Measurements from ENCODE around the gene LRG1. TPM values are rescaled to one million over a fixed set of nuclear protein-coding genes. Genes with fewer than 3 reads are reported as not detected.

The LRG1 gene
- total and polyA plus RNA-seq, 2 donors = 0.52 to 2.1 TPM

DNA sequence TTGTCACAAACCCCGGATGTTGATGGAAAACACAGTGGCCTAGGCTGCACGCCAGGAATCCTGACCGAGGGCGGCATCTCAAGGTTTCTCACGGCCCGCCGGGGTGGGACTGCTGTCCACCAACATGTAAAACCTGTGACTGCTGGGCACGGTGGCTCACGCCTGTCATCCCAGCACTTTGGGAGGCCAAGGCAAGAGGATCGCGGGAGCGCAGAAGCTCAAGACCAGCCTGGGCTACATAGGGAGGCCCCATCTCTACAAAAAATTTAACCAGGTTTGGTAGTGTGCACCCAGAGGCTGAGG, 32.7 kb downstream of the LRG1 start:
- H3K36me3 ChIP-seq (ENCODE audit: control insufficient read depth in 2 of 2, insufficient read depth in 2 of 2, low read length in 1 of 2) = peaks cover 13 to 30% of the 10 kb centered on the region in 2 donors
- WGBS = 98% methylated on average over 12 of the region's 12 CpGs
- no peaks in the 10 kb centered on the region for H3K27me3 ChIP-seq (ENCODE audit: control insufficient read depth in 2 of 2, insufficient read depth in 1 of 2, low read length in 1 of 2)
- H3K4me1 ChIP-seq (ENCODE audit: control insufficient read depth in 2 of 2, insufficient read depth in 2 of 2, low read length in 2 of 2) = no peaks in the 10 kb centered on the region
- H3K27ac ChIP-seq (ENCODE audit: low read depth in 1 of 2, low read length in 1 of 2) = no peak overlapping the region
- no peaks in the 10 kb centered on the region for H3K9me3 ChIP-seq (ENCODE audit: control insufficient read depth in 2 of 2, insufficient read depth in 1 of 2, low read length in 1 of 2)
- no peak overlapping the region for H3K4me3 ChIP-seq (ENCODE audit: low read length in 2 of 2)
- DNase-seq (ENCODE audit: low read depth in 6 of 9, low spot score in 9 of 9) = no peak

DNA sequence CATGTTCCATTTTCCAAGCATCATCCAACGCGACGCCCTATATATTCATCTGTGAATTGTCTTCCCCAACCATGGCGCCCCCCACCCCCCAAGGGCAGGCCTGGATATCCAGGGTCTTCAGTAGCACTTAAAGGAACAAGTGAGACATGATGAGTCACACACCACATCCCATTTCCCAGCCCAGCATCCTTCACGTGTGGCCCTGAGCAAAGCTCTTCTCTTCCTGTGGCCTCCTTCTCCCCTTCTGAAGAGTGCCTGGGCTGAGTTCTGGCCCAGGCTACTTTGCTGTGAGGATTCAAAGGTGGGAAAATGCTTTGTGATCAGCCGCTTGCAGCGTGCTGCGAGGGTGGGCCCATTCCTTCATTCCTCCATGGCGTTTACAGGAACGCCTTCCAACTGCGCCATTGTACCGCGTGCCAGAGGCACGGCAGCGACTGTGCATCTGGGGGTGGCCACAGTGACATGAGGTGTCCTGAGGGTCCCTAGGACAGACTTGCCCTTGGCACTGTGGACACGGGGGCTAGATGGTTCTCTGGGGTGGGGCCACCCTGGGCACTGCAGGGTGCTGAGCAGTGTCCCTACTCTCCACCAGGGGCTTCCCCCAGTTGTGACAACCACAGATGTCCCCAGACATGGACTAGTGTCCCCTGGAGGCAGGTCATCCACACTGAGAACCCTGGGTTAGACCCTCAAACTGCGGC, 33.2 kb downstream of the LRG1 start:
- no peak for DNase-seq (ENCODE audit: low read depth in 6 of 9, low spot score in 9 of 9)
- Histone ChIP-seq H3K27ac (ENCODE audit: low read depth in 1 of 2, low read length in 1 of 2) (no peak overlapping the region), H3K4me1 (ENCODE audit: control insufficient read depth in 2 of 2, insufficient read depth in 2 of 2, low read length in 2 of 2) (no peaks in the 10 kb centered on the region), H3K9me3 (ENCODE audit: control insufficient read depth in 2 of 2, insufficient read depth in 1 of 2, low read length in 1 of 2) (no peaks in the 10 kb centered on the region), H3K4me3 (ENCODE audit: low read length in 2 of 2) (no peak overlapping the region), H3K36me3 (ENCODE audit: control insufficient read depth in 2 of 2, insufficient read depth in 2 of 2, low read length in 1 of 2) (peaks cover 13 to 36% of the 10 kb centered on the region in 2 donors), H3K27me3 (ENCODE audit: control insufficient read depth in 2 of 2, insufficient read depth in 1 of 2, low read length in 1 of 2) (no peaks in the 10 kb centered on the region)
- 96% methylated on average over 17 of the region's 17 CpGs for WGBS

DNA sequence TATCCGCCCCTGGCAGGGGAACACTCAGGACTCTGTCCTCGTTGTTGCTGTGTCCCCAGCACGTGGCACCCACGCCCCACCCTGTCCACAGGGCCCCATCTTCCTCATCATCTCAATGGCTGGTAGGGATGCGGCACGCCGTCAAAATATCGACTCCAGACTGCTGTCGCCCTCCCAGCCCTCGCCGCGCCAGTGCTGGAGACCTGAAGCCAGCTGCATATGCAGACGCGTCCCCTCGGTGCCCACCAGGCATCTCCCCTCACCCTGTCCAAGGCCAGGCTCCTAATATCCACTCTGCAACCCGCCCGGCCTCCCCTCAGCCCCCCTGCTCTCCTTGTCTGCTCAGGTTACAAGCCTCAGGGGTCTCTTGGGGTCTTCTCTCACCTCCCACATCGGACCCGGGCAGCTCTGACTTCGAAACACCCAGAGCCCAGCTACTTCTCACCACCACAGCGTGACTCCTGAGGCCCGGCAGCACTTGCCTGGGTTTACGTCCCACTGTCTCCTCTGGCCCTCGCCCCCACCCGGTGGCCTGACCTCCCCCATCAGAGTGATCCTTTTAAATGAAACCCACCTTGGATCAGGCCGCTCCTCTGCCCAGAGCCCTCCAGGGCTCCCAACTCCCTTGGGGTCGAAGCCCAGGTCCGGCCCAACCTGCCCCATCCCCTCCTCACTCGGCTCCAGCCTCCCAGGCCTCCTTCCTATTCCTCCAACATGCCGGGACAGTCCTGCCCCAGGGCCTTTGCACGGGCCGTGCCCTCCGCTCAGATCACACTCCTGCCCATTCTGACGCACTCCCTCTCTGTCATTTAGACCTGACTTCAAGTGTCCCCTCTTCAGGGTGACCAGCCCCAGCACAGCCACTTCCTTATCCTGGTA, 34.0 kb downstream of the LRG1 start:
- peaks cover 20 to 43% of the 10 kb centered on the region in 2 donors for H3K36me3 ChIP-seq (ENCODE audit: control insufficient read depth in 2 of 2, insufficient read depth in 2 of 2, low read length in 1 of 2)
- 97% methylated on average over 34 of the region's 34 CpGs for WGBS

DNA sequence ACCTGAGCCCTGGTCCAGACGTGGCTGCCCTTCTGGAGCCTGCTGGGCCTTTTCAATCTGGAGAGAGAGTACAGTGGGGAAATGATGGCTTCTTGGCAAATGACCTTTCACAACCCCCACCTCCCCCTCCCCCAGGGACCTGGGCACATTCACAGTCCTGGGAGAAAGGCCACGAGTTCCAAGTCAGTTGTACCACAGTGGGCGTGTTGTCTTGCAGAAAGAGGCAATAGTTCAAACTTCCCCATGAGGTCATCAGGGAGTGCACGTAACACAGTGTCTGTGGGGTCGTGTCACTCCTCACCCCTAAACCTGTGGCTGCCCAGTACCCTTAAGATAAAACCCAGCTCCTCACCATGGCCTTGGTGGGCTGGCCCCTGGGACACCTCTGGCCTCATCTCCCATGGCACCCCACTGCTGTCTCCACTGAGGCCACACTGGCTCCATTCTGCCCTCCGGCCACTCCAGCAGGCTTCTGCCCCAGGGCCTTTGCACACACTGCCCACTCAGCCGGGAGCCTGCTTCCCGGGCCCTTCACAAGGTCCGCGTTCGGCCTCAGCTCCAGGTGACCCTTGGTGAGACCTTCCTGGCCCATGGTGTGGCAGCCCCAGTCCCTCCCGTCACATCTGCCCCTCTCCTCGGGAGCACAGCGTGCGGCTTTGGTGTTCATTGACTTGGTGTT, 34.8 kb downstream of the LRG1 start:
- no peaks in the 10 kb centered on the region for H3K4me1 ChIP-seq (ENCODE audit: control insufficient read depth in 2 of 2, insufficient read depth in 2 of 2, low read length in 2 of 2)
- 97% methylated on average over 15 of the region's 15 CpGs for WGBS
- H3K36me3 ChIP-seq (ENCODE audit: control insufficient read depth in 2 of 2, insufficient read depth in 2 of 2, low read length in 1 of 2) = peaks cover 23 to 47% of the 10 kb centered on the region in 2 donors
- DNase-seq (ENCODE audit: low read depth in 6 of 9, low spot score in 9 of 9) = no peak
- H3K27ac ChIP-seq (ENCODE audit: low read depth in 1 of 2, low read length in 1 of 2) = no peak overlapping the region
- no peaks in the 10 kb centered on the region for H3K9me3 ChIP-seq (ENCODE audit: control insufficient read depth in 2 of 2, insufficient read depth in 1 of 2, low read length in 1 of 2)
- no peak overlapping the region for H3K4me3 ChIP-seq (ENCODE audit: low read length in 2 of 2)
- no peaks in the 10 kb centered on the region for H3K27me3 ChIP-seq (ENCODE audit: control insufficient read depth in 2 of 2, insufficient read depth in 1 of 2, low read length in 1 of 2)

More for the DNA sequence above, 34.0 kb downstream of the LRG1 start:
- H3K9me3 ChIP-seq (ENCODE audit: control insufficient read depth in 2 of 2, insufficient read depth in 1 of 2, low read length in 1 of 2) = no peaks in the 10 kb centered on the region
- no peak overlapping the region for H3K27ac ChIP-seq (ENCODE audit: low read depth in 1 of 2, low read length in 1 of 2)
- DNase-seq (ENCODE audit: low read depth in 6 of 9, low spot score in 9 of 9) = no peak
- no peak overlapping the region for H3K4me3 ChIP-seq (ENCODE audit: low read length in 2 of 2)
- H3K4me1 ChIP-seq (ENCODE audit: control insufficient read depth in 2 of 2, insufficient read depth in 2 of 2, low read length in 2 of 2) = no peaks in the 10 kb centered on the region
- no peaks in the 10 kb centered on the region for H3K27me3 ChIP-seq (ENCODE audit: control insufficient read depth in 2 of 2, insufficient read depth in 1 of 2, low read length in 1 of 2)

DNA sequence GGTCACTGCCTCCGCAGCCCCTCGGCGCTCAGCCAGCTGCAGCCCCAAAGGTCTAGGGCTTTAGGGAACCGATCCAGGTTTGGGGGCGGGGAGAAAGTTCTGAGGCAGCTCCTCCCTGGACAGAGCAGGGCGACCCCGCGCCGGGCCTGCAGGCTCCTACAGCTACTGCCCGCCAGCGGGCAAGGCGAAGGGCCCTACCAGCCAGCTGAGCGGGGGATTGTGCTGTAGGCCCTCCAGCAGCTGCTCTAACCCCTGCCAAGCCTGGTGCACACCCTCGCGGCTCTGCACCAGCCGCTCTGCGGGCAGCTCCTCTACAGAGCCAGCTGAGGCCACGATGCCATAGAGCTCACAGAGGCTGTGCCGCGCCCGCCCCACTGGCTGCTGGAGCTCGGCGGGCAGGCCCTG, 35.5 kb downstream of the LRG1 start:
- Histone ChIP-seq H3K9me3 (ENCODE audit: control insufficient read depth in 2 of 2, insufficient read depth in 1 of 2, low read length in 1 of 2) (no peaks in the 10 kb centered on the region), H3K4me1 (ENCODE audit: control insufficient read depth in 2 of 2, insufficient read depth in 2 of 2, low read length in 2 of 2) (no peaks in the 10 kb centered on the region), H3K4me3 (ENCODE audit: low read length in 2 of 2) (no peak overlapping the region), H3K27ac (ENCODE audit: low read depth in 1 of 2, low read length in 1 of 2) (no peak overlapping the region), H3K27me3 (ENCODE audit: control insufficient read depth in 2 of 2, insufficient read depth in 1 of 2, low read length in 1 of 2) (no peaks in the 10 kb centered on the region), H3K36me3 (ENCODE audit: control insufficient read depth in 2 of 2, insufficient read depth in 2 of 2, low read length in 1 of 2) (peaks cover 30 to 54% of the 10 kb centered on the region in 2 donors)
- no peak for DNase-seq (ENCODE audit: low read depth in 6 of 9, low spot score in 9 of 9)
- 96% methylated on average over 23 of the region's 23 CpGs for WGBS

DNA sequence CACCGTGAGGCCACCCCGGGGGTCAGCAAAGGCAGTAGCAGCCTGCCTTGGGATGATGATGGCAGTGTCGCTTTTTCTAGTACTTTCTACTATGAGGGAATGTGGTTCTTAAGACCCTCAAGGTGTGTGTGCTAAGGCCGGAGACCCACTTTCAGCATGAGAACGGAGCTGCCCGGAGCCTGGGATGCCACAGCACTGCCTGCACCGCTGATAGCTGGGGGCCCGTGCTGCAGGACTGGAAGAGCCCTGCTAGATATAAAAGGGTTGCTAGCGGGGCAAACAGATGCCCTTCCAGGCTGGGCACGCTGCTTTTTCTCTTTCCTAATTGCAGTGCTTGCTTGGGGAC, 36.0 kb downstream of the LRG1 start:
- Histone ChIP-seq H3K9me3 (ENCODE audit: control insufficient read depth in 2 of 2, insufficient read depth in 1 of 2, low read length in 1 of 2) (no peaks in the 10 kb centered on the region), H3K4me3 (ENCODE audit: low read length in 2 of 2) (no peak overlapping the region), H3K36me3 (ENCODE audit: control insufficient read depth in 2 of 2, insufficient read depth in 2 of 2, low read length in 1 of 2) (peaks cover 31 to 56% of the 10 kb centered on the region in 2 donors), H3K4me1 (ENCODE audit: control insufficient read depth in 2 of 2, insufficient read depth in 2 of 2, low read length in 2 of 2) (no peaks in the 10 kb centered on the region), H3K27me3 (ENCODE audit: control insufficient read depth in 2 of 2, insufficient read depth in 1 of 2, low read length in 1 of 2) (no peaks in the 10 kb centered on the region), H3K27ac (ENCODE audit: low read depth in 1 of 2, low read length in 1 of 2) (peak overlapping the region in 1 of 2 donors; percentile 8)
- DNase-seq (ENCODE audit: low read depth in 6 of 9, low spot score in 9 of 9) = no peak
- 98% methylated on average over 10 of the region's 10 CpGs for WGBS

DNA sequence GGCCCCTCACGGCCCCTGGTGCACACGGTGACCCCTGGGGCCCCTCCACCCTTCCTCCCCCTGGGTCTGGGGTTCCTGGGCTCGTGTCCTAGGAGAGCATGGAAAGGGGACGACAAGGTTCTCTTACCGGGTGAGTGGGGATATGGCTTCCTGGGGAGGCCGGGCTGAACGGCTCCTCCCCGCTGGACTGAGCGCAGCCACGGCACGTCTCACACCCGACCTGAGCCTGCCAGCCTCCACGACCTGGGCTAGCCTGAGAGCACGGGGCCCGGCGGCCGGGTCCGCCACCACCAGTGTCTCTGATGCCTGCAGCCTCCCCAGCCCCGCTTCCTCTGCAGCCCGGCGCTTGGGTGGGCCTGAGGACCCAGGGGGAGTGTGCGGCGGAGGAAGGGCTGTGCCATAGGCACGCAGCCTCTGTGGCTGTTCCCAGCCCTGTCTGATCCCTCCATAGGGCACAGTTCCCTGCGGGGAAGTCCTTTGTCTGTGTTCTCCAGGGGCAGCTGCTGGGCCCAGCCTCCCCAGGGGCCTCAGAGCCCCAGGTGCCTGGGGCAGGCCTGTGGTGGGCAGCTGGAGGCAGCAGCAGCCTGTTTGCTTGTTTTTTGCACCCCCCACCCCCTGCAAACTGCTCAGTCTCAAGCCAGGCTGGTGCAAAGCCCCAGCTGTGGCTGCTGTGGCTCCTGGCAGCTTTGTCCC, 36.6 kb downstream of the LRG1 start:
- Histone ChIP-seq H3K4me1 (ENCODE audit: control insufficient read depth in 2 of 2, insufficient read depth in 2 of 2, low read length in 2 of 2) (no peaks in the 10 kb centered on the region), H3K27me3 (ENCODE audit: control insufficient read depth in 2 of 2, insufficient read depth in 1 of 2, low read length in 1 of 2) (no peaks in the 10 kb centered on the region), H3K36me3 (ENCODE audit: control insufficient read depth in 2 of 2, insufficient read depth in 2 of 2, low read length in 1 of 2) (peaks cover 36 to 61% of the 10 kb centered on the region in 2 donors), H3K9me3 (ENCODE audit: control insufficient read depth in 2 of 2, insufficient read depth in 1 of 2, low read length in 1 of 2) (no peaks in the 10 kb centered on the region), H3K27ac (ENCODE audit: low read depth in 1 of 2, low read length in 1 of 2) (peak overlapping the region in 1 of 2 donors; percentile 8), H3K4me3 (ENCODE audit: low read length in 2 of 2) (no peak overlapping the region)
- 98% methylated on average over 25 of the region's 25 CpGs for WGBS
- DNase-seq (ENCODE audit: low read depth in 6 of 9, low spot score in 9 of 9) = no peak

DNA sequence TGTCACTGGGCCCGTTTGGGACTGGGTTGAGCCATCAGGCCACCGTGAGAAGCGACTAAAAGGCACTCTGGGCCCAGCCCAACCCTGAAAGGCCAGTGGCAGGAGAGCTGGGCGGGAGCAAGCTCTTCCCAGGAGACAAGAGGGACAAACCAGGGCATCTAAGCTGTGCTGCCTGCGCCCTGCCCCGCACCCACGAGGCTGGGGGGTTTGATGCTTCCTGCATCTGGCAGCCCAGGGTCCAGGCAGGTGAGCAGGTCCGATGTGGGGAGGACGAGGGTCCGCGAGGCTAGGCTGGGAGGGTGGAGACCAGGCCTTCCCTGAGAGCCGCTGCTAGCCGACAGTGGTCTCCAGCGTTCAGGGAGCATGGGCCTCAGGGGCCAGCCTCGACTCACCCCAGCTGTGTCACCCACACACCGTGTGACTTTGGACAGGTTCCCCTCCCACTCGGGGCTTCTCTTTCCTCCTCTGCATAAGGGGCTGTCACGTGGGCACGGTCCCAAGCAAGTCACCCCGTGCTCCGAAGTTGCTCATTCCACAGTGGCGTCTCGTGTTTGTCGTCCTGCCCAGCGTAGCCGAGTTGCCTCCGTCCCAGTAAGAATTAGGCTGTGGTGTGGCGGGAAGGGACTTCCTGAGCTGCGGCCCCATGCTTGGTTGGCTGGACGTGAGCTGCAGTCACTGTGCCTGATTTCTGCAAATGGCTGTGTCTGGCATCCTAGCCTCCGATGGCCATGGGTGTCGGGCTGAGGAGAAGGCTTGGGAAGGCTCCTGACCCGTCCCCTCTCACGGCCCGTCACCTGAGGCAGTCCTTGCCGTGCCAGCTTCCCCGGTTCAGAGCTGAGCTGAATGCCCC, 37.3 kb downstream of the LRG1 start:
- Histone ChIP-seq H3K27ac (ENCODE audit: low read depth in 1 of 2, low read length in 1 of 2) (no peak overlapping the region), H3K4me3 (ENCODE audit: low read length in 2 of 2) (no peak overlapping the region), H3K27me3 (ENCODE audit: control insufficient read depth in 2 of 2, insufficient read depth in 1 of 2, low read length in 1 of 2) (no peaks in the 10 kb centered on the region), H3K9me3 (ENCODE audit: control insufficient read depth in 2 of 2, insufficient read depth in 1 of 2, low read length in 1 of 2) (no peaks in the 10 kb centered on the region), H3K4me1 (ENCODE audit: control insufficient read depth in 2 of 2, insufficient read depth in 2 of 2, low read length in 2 of 2) (no peaks in the 10 kb centered on the region), H3K36me3 (ENCODE audit: control insufficient read depth in 2 of 2, insufficient read depth in 2 of 2, low read length in 1 of 2) (peaks cover 44 to 68% of the 10 kb centered on the region in 2 donors)
- DNase-seq (ENCODE audit: low read depth in 6 of 9, low spot score in 9 of 9) = no peak
- 97% methylated on average over 37 of the region's 37 CpGs for WGBS
